H9 (cell line): Measurements from ENCODE around the gene OR7C1. TPM values are rescaled to one million over a fixed set of nuclear protein-coding genes. Genes with fewer than 3 reads are reported as not detected.
A peak's percentile ranks its signal among the peaks of the same experiment; 100 is the strongest.
"Not testable (repeated sequence)": the region's sequence is repeated elsewhere in the genome, so short reads cannot be mapped to it uniquely, and the experiment has no call there.

ENCODE experiments used
- DNase-seq: peaks from one replicate; pipeline ENCODE4 v3.0.0-alpha.2; 2017
- H2AFZ ChIP-seq: one replicate; pipeline ENCODE4 v1.6.1; 2013; ENCODE audit warnings: mild to moderate bottlenecking, low read length, control low read depth, moderate library complexity
- H2AK5ac ChIP-seq: 2 replicates; pipeline ENCODE4 v1.6.1; 2013; ENCODE audit warnings: low read length, control low read depth, mixed read lengths; ENCODE audit not compliant: insufficient read length
- H2BK120ac ChIP-seq: one replicate; pipeline ENCODE4 v1.6.1; 2013; ENCODE audit warnings: low read depth, mild to moderate bottlenecking, low read length, control low read depth, inconsistent platforms; ENCODE audit not compliant: poor library complexity, severe bottlenecking
- H2BK12ac ChIP-seq: 2 replicates; pipeline ENCODE4 v1.6.1; 2013; ENCODE audit warnings: low read length, control low read depth, mixed read lengths, low read depth; ENCODE audit not compliant: insufficient read length
- H2BK15ac ChIP-seq: 2 replicates; pipeline ENCODE4 v1.6.1; 2013; ENCODE audit warnings: low read depth, low read length, control low read depth
- H2BK20ac ChIP-seq: one replicate; pipeline ENCODE4 v1.6.1; 2013; ENCODE audit warnings: low read depth, mild to moderate bottlenecking, low read length, control low read depth, inconsistent platforms; ENCODE audit not compliant: poor library complexity, severe bottlenecking
- H2BK5ac ChIP-seq: 2 replicates; pipeline ENCODE4 v1.6.1; 2013; ENCODE audit warnings: low read length, control low read depth, mixed read lengths; ENCODE audit not compliant: insufficient read length
- H3K14ac ChIP-seq: 2 replicates; pipeline ENCODE4 v1.6.1; 2013; ENCODE audit warnings: low read length, control low read depth; ENCODE audit not compliant: insufficient read depth
- H3K18ac ChIP-seq: 2 replicates; pipeline ENCODE4 v1.6.1; 2013; ENCODE audit warnings: low read depth, mild to moderate bottlenecking, mixed read lengths, low read length, control low read depth; ENCODE audit not compliant: insufficient read length
- H3K23ac ChIP-seq: 2 replicates; pipeline ENCODE4 v1.6.1; 2013; ENCODE audit warnings: low read length, control low read depth, mixed read lengths, low read depth; ENCODE audit not compliant: insufficient read length
- H3K23me2 ChIP-seq: 2 replicates; pipeline ENCODE4 v1.6.1; 2013; ENCODE audit warnings: low read depth, mild to moderate bottlenecking, mixed read lengths, low read length, control low read depth; ENCODE audit not compliant: insufficient read length, poor library complexity, severe bottlenecking
- H3K27ac ChIP-seq: 2 replicates; pipeline ENCODE4 v1.5.1; 2013; ENCODE audit warnings: low read length, control low read depth, mixed read lengths, low read depth; ENCODE audit not compliant: insufficient read length
- H3K27me3 ChIP-seq: 2 replicates; pipeline ENCODE4 v1.6.1; 2013; ENCODE audit warnings: low read length, control low read depth, inconsistent platforms; ENCODE audit not compliant: insufficient read depth
- H3K4ac ChIP-seq: 2 replicates; pipeline ENCODE4 v1.6.1; 2013; ENCODE audit warnings: low read depth, mild to moderate bottlenecking, control low read depth, inconsistent platforms, low read length, moderate library complexity
- H3K4me1 ChIP-seq: 2 replicates; pipeline ENCODE4 v1.6.1; 2013; ENCODE audit warnings: low read length, control low read depth, inconsistent platforms; ENCODE audit not compliant: insufficient read depth
- H3K4me2 ChIP-seq: 2 replicates; pipeline ENCODE4 v1.6.1; 2013; ENCODE audit warnings: low read length, control low read depth, mixed read lengths; ENCODE audit not compliant: insufficient read length, insufficient read depth
- H3K56ac ChIP-seq: 2 replicates; pipeline ENCODE4 v1.6.1; 2013; ENCODE audit warnings: low read depth, mild to moderate bottlenecking, mixed read lengths, low read length, control low read depth; ENCODE audit not compliant: insufficient read length
- H3K79me1 ChIP-seq: 2 replicates; pipeline ENCODE4 v1.6.1; 2013; ENCODE audit warnings: low read depth, mild to moderate bottlenecking, moderate library complexity, low read length, control low read depth, inconsistent platforms; ENCODE audit not compliant: insufficient read depth, poor library complexity, severe bottlenecking
- H3K79me2 ChIP-seq: 2 replicates; pipeline ENCODE4 v1.6.1; 2013; ENCODE audit warnings: low read length, control low read depth, inconsistent platforms; ENCODE audit not compliant: insufficient read depth
- H3K9ac ChIP-seq: 2 replicates; pipeline ENCODE4 v1.6.1; 2013; ENCODE audit warnings: low read length, control low read depth, mixed read lengths; ENCODE audit not compliant: insufficient read length; ENCODE audit errors: extremely low read depth
- H3K9me3 ChIP-seq: one replicate; pipeline ENCODE4 v1.6.1; 2013; ENCODE audit warnings: low read depth, low read length, inconsistent platforms; ENCODE audit not compliant: control insufficient read depth
- H3T11ph ChIP-seq: one replicate; pipeline ENCODE4 v1.6.1; 2013; ENCODE audit warnings: mild to moderate bottlenecking, low read length, control low read depth, inconsistent platforms
- H4K20me1 ChIP-seq: one replicate; pipeline ENCODE4 v1.6.1; 2013; ENCODE audit not compliant: control insufficient read depth, insufficient read length, insufficient read depth
- H4K5ac ChIP-seq: 2 replicates; pipeline ENCODE4 v1.6.1; 2013; ENCODE audit warnings: low read depth, mild to moderate bottlenecking, mixed read lengths, low read length, control low read depth; ENCODE audit not compliant: insufficient read length
- H4K8ac ChIP-seq: replicated peaks from 2 replicates; pipeline ENCODE4 v1.6.1; 2013; ENCODE audit warnings: low read length, control low read depth, mixed read lengths, low read depth; ENCODE audit not compliant: insufficient read length
- H4K91ac ChIP-seq: 2 replicates; pipeline ENCODE4 v1.6.1; 2013; ENCODE audit warnings: low read depth, mild to moderate bottlenecking, moderate library complexity, mixed read lengths, low read length, control low read depth; ENCODE audit not compliant: insufficient read length
- H3K27ac Mint-ChIP-seq, 3 experiments: 2 replicates in 2 of 3; 3 replicates in 1 of 3; pipeline ENCODE4 v1.8.0; 2020 to 2021; ENCODE audit warnings: mixed read lengths in 3 of 3, mild to moderate bottlenecking in 1 of 3, moderate library complexity in 1 of 3
- H3K27me3 Mint-ChIP-seq: 2 replicates; pipeline ENCODE4 v1.8.0; 2021; ENCODE audit warnings: low read depth, mild to moderate bottlenecking, moderate library complexity, mixed read lengths
- H3K36me3 Mint-ChIP-seq, 3 experiments: 2 replicates in 2 of 3; 3 replicates in 1 of 3; pipeline ENCODE4 v1.8.0; 2020 to 2021; ENCODE audit warnings: low read depth in 3 of 3, mixed read lengths in 3 of 3; ENCODE audit not compliant: insufficient read depth in 1 of 3
- H3K4me1 Mint-ChIP-seq, 2 experiments: 2 replicates each; pipeline ENCODE4 v1.8.0; 2020; ENCODE audit warnings: mixed read lengths in 2 of 2
- H3K4me3 Mint-ChIP-seq, 2 experiments: 2 replicates in 1 of 2; 3 replicates in 1 of 2; pipeline ENCODE4 v1.8.0; 2020 to 2021; ENCODE audit warnings: mild to moderate bottlenecking in 2 of 2, mixed read lengths in 2 of 2, moderate library complexity in 1 of 2
- H3K9me3 Mint-ChIP-seq, 2 experiments: 2 replicates in 1 of 2; 3 replicates in 1 of 2; pipeline ENCODE4 v1.8.0; 2020; ENCODE audit warnings: mild to moderate bottlenecking in 2 of 2, mixed read lengths in 2 of 2, moderate library complexity in 1 of 2
- WGBS: extraction: QIAGEN DNeasy Blood & Tissue Kit; methylation state at CpG from one replicate; pipeline ENCODE4 v1.1.7; 2013; ENCODE audit warnings: missing lambda C conversion rate, low lambda C conversion rate, mixed read lengths; ENCODE audit not compliant: insufficient read length; ENCODE audit errors: extremely low coverage; 5-methylcytosine and 5-hydroxymethylcytosine counted together
- total RNA-seq: library from RNA; stranded (reverse); gene quantifications from 2 replicates; pipeline ENCODE4 v1.2.1, GENCODE V29; 2021

The OR7C1 gene
- total RNA-seq, 1 experiment from 2014 or later: not detected

DNA sequence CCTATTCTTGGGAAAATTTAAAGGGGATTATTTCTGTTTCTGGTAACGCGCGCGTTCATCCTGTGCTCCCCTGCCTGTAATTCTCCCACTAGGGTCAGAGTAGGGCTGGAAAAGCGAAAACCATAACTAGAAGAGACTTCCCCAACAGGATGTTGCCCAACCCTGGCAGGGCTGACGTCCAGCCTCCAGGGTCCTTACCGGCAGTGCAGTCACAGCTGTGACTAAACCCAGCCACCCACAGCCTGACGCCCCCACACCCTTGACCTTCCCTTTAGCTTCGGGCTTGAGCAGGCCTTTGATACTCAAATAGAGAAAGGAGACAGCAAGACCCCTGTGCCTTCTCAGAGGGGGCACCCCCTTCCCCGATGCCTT is 50.3 kb downstream of the OR7C1 start:
- H3K18ac ChIP-seq, H3K4me1 Mint-ChIP-seq, H3K56ac ChIP-seq, H2BK15ac ChIP-seq, H3K27ac ChIP-seq, H3K23ac ChIP-seq, H2BK20ac ChIP-seq, H3K14ac ChIP-seq, H4K5ac ChIP-seq, H3K27me3 Mint-ChIP-seq, H3T11ph ChIP-seq, H2BK5ac ChIP-seq, H3K9me3 ChIP-seq, H3K4ac ChIP-seq, H2BK12ac ChIP-seq, H3K9ac ChIP-seq, H3K36me3 Mint-ChIP-seq, H2BK120ac ChIP-seq, H3K4me3 Mint-ChIP-seq, H3K79me2 ChIP-seq, H3K27me3 ChIP-seq, H3K27ac Mint-ChIP-seq, H3K4me1 ChIP-seq, H3K23me2 ChIP-seq, H4K91ac ChIP-seq, H3K4me2 ChIP-seq, H2AK5ac ChIP-seq, H4K20me1 ChIP-seq, H3K79me1 ChIP-seq, H2AFZ ChIP-seq, H4K8ac ChIP-seq: not testable (repeated sequence)
- DNase-seq: peak; percentile 12
- H3K9me3 Mint-ChIP-seq: peaks cover 6 to 70% of the 10 kb centered on the region in 2 experiments; a peak in 4 of 5 replicates
- whole genome bisulfite sequencing: no CpG with 5 or more reads among the region's 10 CpGs

DNA sequence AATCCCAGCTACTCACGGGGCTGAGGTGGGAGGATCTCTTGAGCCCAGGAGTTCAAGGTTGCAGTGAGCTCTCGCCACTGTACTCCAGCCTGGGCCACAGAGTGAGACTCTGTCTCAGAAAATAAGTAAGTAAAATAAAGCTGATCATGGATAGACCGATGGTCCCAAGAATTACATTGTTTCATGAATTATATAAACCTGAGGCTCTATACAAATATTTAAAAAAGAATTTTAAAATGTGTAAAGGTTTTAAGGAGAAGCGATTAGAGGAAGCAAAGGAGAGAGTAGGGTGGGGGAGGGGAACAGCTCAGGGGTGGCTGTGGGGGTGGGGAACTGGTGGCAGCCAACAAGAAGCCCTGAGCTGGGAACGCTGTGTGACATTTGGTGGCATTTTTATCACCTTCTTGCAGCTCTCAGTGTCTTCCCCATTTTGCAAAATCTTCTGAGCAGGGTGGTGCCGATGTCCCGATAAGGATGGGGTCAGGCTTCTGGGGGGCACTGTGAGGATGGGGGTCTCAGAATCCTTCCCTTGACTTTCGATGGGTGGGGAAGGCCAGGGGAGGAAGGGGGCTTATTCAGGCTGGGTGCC is 51.5 kb downstream of the OR7C1 start:
- H3K36me3 Mint-ChIP-seq, H3K9ac ChIP-seq, H2AK5ac ChIP-seq, H2BK20ac ChIP-seq, H3K4ac ChIP-seq, H3K56ac ChIP-seq, H3K27ac Mint-ChIP-seq, H4K8ac ChIP-seq, H3K23ac ChIP-seq, H4K20me1 ChIP-seq, H2BK5ac ChIP-seq, H3K27ac ChIP-seq, H3K23me2 ChIP-seq, H3K4me1 ChIP-seq, H3K27me3 Mint-ChIP-seq, H3K79me1 ChIP-seq, H3K4me1 Mint-ChIP-seq, H3K79me2 ChIP-seq, H3K4me3 Mint-ChIP-seq, H3K4me2 ChIP-seq, H3K9me3 ChIP-seq, H3K14ac ChIP-seq, H4K5ac ChIP-seq, H2BK15ac ChIP-seq, H3K18ac ChIP-seq, H3K27me3 ChIP-seq, H2AFZ ChIP-seq, H2BK12ac ChIP-seq, H2BK120ac ChIP-seq, H4K91ac ChIP-seq, H3T11ph ChIP-seq: not testable (repeated sequence)
- 100% methylated on average over 1 of the region's 8 CpGs for WGBS
- peaks cover 6 to 71% of the 10 kb centered on the region in 2 experiments; a peak in 4 of 5 replicates for H3K9me3 Mint-ChIP-seq
- DNase-seq: peak; percentile 5
